C1 segment of cervical spinal cord (tissue), 14 donors: ENCODE results near the gene HPCAL1.
A peak's percentile ranks its signal among the peaks of the same experiment; 100 is the strongest.

Experiments used
- DNase-seq, 14 donors: peaks; one replicate each; lab custom pipeline; 2025; lab: John Stamatoyannopoulos, UW

HPCAL1 gene

GRCh38 chr2:10303181-10303693 is 533 bp downstream of the HPCAL1 start:
- DNase-seq, result peak in 2 of 14 donors; percentile 43 to 50

GRCh38 chr2:10303694-10304378 is 1.1 kb downstream of the HPCAL1 start:
- peak in 10 of 14 donors; percentile 23 to 73 (median 38) for DNase-seq

- DNase-seq, result peak in 2 of 14 donors; percentile 47 to 62
These were observed 2.0 kb downstream of the HPCAL1 start for GRCh38 chr2:10304458-10305253.

GRCh38 chr2:10305254-10305635 is 2.5 kb downstream of the HPCAL1 start:
- peak in 1 of 14 donors; percentile 57 for DNase-seq

GRCh38 chr2:10305715-10306114 is 3.0 kb downstream of the HPCAL1 start:
- peak in 1 of 14 donors; percentile 57 for DNase-seq

- DNase-seq, result no peak
These were observed 4.3 kb downstream of the HPCAL1 start for GRCh38 chr2:10306901-10307463.

- DNase-seq, result peak in 1 of 14 donors; percentile 43
These were observed 5.0 kb downstream of the HPCAL1 start for GRCh38 chr2:10307561-10308156.

GRCh38 chr2:10308866-10309265 is 6.2 kb downstream of the HPCAL1 start:
- no peak for DNase-seq

- DNase-seq, result peak in 1 of 14 donors; percentile 12
These were observed 6.6 kb downstream of the HPCAL1 start for GRCh38 chr2:10309286-10309685.

GRCh38 chr2:10310309-10310888 is 7.7 kb downstream of the HPCAL1 start:
- peak in 1 of 14 donors; percentile 65 for DNase-seq

GRCh38 chr2:10311736-10312135 is 9.0 kb downstream of the HPCAL1 start:
- no peak for DNase-seq

- DNase-seq, result no peak
These were observed 9.8 kb downstream of the HPCAL1 start for GRCh38 chr2:10312437-10312957.

GRCh38 chr2:10316336-10316735 is 13.6 kb downstream of the HPCAL1 start:
- peak in 2 of 14 donors; percentile 41 to 43 for DNase-seq

- no peak for DNase-seq
These were observed 14.2 kb downstream of the HPCAL1 start for GRCh38 chr2:10316860-10317259.

GRCh38 chr2:10317646-10318045 is 14.9 kb downstream of the HPCAL1 start:
- no peak for DNase-seq

- peak in 1 of 14 donors; percentile 12 for DNase-seq
These were observed 15.6 kb downstream of the HPCAL1 start for GRCh38 chr2:10318345-10318744.

- DNase-seq, result no peak
These were observed 17.3 kb downstream of the HPCAL1 start for GRCh38 chr2:10319892-10320574.

GRCh38 chr2:10320575-10320931 is 17.8 kb downstream of the HPCAL1 start:
- no peak for DNase-seq

GRCh38 chr2:10320933-10321332 is 18.2 kb downstream of the HPCAL1 start:
- no peak for DNase-seq

- DNase-seq, result no peak
These were observed 18.9 kb downstream of the HPCAL1 start for GRCh38 chr2:10321622-10322021.

- no peak for DNase-seq
These were observed 19.8 kb downstream of the HPCAL1 start for GRCh38 chr2:10322481-10322880.
